Muscle of leg (tissue), 11 donors: ENCODE results near the gene CAND2. TPM values are rescaled to one million over a fixed set of nuclear protein-coding genes. Genes with fewer than 3 reads are reported as not detected.
"Not testable (repeated sequence)": the region's sequence is repeated elsewhere in the genome, so short reads cannot be mapped to it uniquely, and the experiment has no call there.

ENCODE experiments used
- DNase-seq: peaks from one replicate; pipeline ENCODE4 v3.0.0; 2013
- H3K27ac ChIP-seq: one replicate; pipeline ENCODE4 v1.5.1; 2013; ENCODE audit warnings: mild to moderate bottlenecking, low read length, control low read depth
- H3K27me3 ChIP-seq: one replicate; pipeline ENCODE4 v1.6.1; 2013; ENCODE audit warnings: low read length; ENCODE audit not compliant: control insufficient read depth, insufficient read depth
- H3K36me3 ChIP-seq: one replicate; pipeline ENCODE4 v1.6.1; 2013; ENCODE audit warnings: low read length; ENCODE audit not compliant: control insufficient read depth, insufficient read depth
- H3K4me1 ChIP-seq: one replicate; pipeline ENCODE4 v1.6.1; 2013; ENCODE audit warnings: low read length; ENCODE audit not compliant: control insufficient read depth, insufficient read depth
- H3K4me3 ChIP-seq: one replicate; pipeline ENCODE4 v1.5.1; 2013; ENCODE audit warnings: low read length, control low read depth
- H3K9me3 ChIP-seq: replicated peaks from 2 replicates; pipeline ENCODE4 v1.6.1; 2013; ENCODE audit warnings: low read depth, low read length; ENCODE audit not compliant: control insufficient read depth
- WGBS: methylation state at CpG from one replicate; pipeline ENCODE4 v1.1.5; 2013; ENCODE audit warnings: missing lambda C conversion rate; ENCODE audit not compliant: insufficient coverage; 5-methylcytosine and 5-hydroxymethylcytosine counted together
- polyA plus RNA-seq, 8 donors: library from polyadenylated mRNA; unstranded; fragments of 120-200 nt; gene quantifications; one replicate each; pipeline versions ENCODE4 v1.2.1 to v1.2.3, GENCODE V29; 2013; ENCODE audit warnings: inconsistent platforms in 1 of 8, low replicate concordance in 1 of 8; ENCODE audit not compliant: insufficient read length in 8 of 8, insufficient read depth in 1 of 8
- total RNA-seq: library from RNA; stranded (reverse); fragments of 120-200 nt; gene quantifications from one replicate; pipeline ENCODE4 v1.2.4, GENCODE V29; 2013

Gene CAND2
- total and polyA plus RNA-seq, 9 donors, result 27.2 to 46.4 (median 35.2) TPM

- peaks cover 46% of the 10 kb centered on the region for H3K4me1 ChIP-seq
- H3K4me3 ChIP-seq, DNase-seq, H3K27me3 ChIP-seq, H3K27ac ChIP-seq, H3K9me3 ChIP-seq, H3K36me3 ChIP-seq: not testable (repeated sequence)
- WGBS, result 85% methylated on average over 2 of the region's 12 CpGs
Observed at GRCh38 chr3:12881858-12882257, 85.4 kb downstream of the CAND2 start.

GRCh38 chr3:12882336-12883310 lies 86.1 kb downstream of the CAND2 start:
- no peak for DNase-seq
- Histone ChIP-seq H3K4me3 (no peak overlapping the region), H3K27ac (no peak overlapping the region), H3K4me1 (peaks cover 47% of the 10 kb centered on the region), H3K9me3 (no peaks in the 10 kb centered on the region), H3K27me3 (peaks cover 5% of the 10 kb centered on the region), H3K36me3 (no peaks in the 10 kb centered on the region)
- WGBS, result 91% methylated on average over 48 of the region's 62 CpGs

- Histone ChIP-seq H3K4me1 (peaks cover 36% of the 10 kb centered on the region), H3K27me3 (peaks cover 8% of the 10 kb centered on the region), H3K9me3 (no peaks in the 10 kb centered on the region), H3K36me3 (no peaks in the 10 kb centered on the region), H3K27ac (peak overlapping the region; percentile 42), H3K4me3 (no peak overlapping the region)
- WGBS, result 76% methylated on average over 3 of the region's 15 CpGs
- DNase-seq, result peak; percentile 59
Observed at GRCh38 chr3:12884186-12884680, 87.8 kb downstream of the CAND2 start.

Other genes with a start within 250 kb of the CAND2 start
- 25.9 TPM for gene MKRN2, start 239.6 kb upstream of the CAND2 start, total RNA-seq
- 10 to 100 TPM; 24.1 to 33.2 (median 29.4) TPM for gene MKRN2, start 239.6 kb upstream of the CAND2 start, polyA plus RNA-seq
- gene RAF1, start 132.6 kb upstream of the CAND2 start, total RNA-seq, result 94.2 TPM
- gene RAF1, start 132.6 kb upstream of the CAND2 start, polyA plus RNA-seq, result 100 to 1,000 TPM in 1 of 8 donors, 10 to 100 TPM in 7; 80.0 to 113 (median 90.2) TPM
- 6.4 TPM for gene TMEM40, start 37.4 kb upstream of the CAND2 start, total RNA-seq
- gene TMEM40, start 37.4 kb upstream of the CAND2 start, polyA plus RNA-seq, result 10 to 100 TPM in 5 of 8 donors, 1 to 10 TPM in 3; 8.7 to 16.8 (median 12.8) TPM
- 4,199 TPM for gene RPL32, start 44.9 kb downstream of the CAND2 start, total RNA-seq
- 1,000 to 10,000 TPM; 2,697 to 3,821 (median 3,009) TPM for gene RPL32, start 44.9 kb downstream of the CAND2 start, polyA plus RNA-seq